HG02610 (cell line): ENCODE results near the gene CLDN2.

ENCODE experiments used
- ATAC-seq: cut with Tn5 transposase; IDR thresholded peaks from one replicate; pipeline ENCODE4 v1.9.1; 2021; ENCODE audit warnings: mild to moderate bottlenecking, moderate library complexity; ENCODE audit not compliant: unreplicated experiment

CLDN2 gene

GRCh38 chrX:106917830-106918500 is 2.2 kb upstream of the CLDN2 start:
- ATAC-seq = no peak

- ATAC-seq = no peak
Observed at GRCh38 chrX:106921637-106922036, 1.4 kb downstream of the CLDN2 start.

GRCh38 chrX:106927023-106927422 is 6.8 kb downstream of the CLDN2 start:
- ATAC-seq = no peak

GRCh38 chrX:106927700-106928099 is 7.5 kb downstream of the CLDN2 start:
- no peak for ATAC-seq

GRCh38 chrX:106928227-106928626 is 8.0 kb downstream of the CLDN2 start:
- ATAC-seq = no peak

- ATAC-seq = no peak
Observed at GRCh38 chrX:106931831-106932491, 11.8 kb downstream of the CLDN2 start.

GRCh38 chrX:106932492-106932923 is 12.3 kb downstream of the CLDN2 start:
- no peak for ATAC-seq

- ATAC-seq = no peak
Observed at GRCh38 chrX:106932960-106933537, 12.8 kb downstream of the CLDN2 start.

- ATAC-seq = no peak
Observed at GRCh38 chrX:106933538-106933961, 13.3 kb downstream of the CLDN2 start.

GRCh38 chrX:106935175-106935574 is 15.0 kb downstream of the CLDN2 start:
- ATAC-seq = no peak

GRCh38 chrX:106936246-106936645 is 16.0 kb downstream of the CLDN2 start:
- ATAC-seq = no peak

GRCh38 chrX:106939566-106939965 is 19.4 kb downstream of the CLDN2 start:
- no peak for ATAC-seq

GRCh38 chrX:106940068-106940467 is 19.9 kb downstream of the CLDN2 start:
- ATAC-seq = no peak

- ATAC-seq = no peak
Observed at GRCh38 chrX:106946464-106946863, 26.3 kb downstream of the CLDN2 start.

- no peak for ATAC-seq
Observed at GRCh38 chrX:106948641-106949040, 28.4 kb downstream of the CLDN2 start.

GRCh38 chrX:106949366-106949765 is 29.2 kb downstream of the CLDN2 start:
- ATAC-seq = no peak

- ATAC-seq = no peak
Observed at GRCh38 chrX:106950381-106950780, 30.2 kb downstream of the CLDN2 start.

GRCh38 chrX:106951230-106951629 is 31.0 kb downstream of the CLDN2 start:
- no peak for ATAC-seq

- ATAC-seq = no peak
Observed at GRCh38 chrX:106952089-106952488, 31.9 kb downstream of the CLDN2 start.

- no peak for ATAC-seq
Observed at GRCh38 chrX:106952538-106952937, 32.3 kb downstream of the CLDN2 start.

GRCh38 chrX:106952988-106953387 is 32.8 kb downstream of the CLDN2 start:
- ATAC-seq = no peak

GRCh38 chrX:106954041-106954440 is 33.8 kb downstream of the CLDN2 start:
- ATAC-seq = no peak
